ENCODE measurements around the gene ROBO1. TPM values are rescaled to one million over a fixed set of nuclear protein-coding genes. Genes with fewer than 3 reads are reported as not detected.
A peak's percentile ranks its signal among the peaks of the same experiment; 100 is the strongest.

The ROBO1 gene
- total and polyA plus RNA-seq, 2 experiments from 2014 or later = 18.8 to 31.9 TPM

GRCh38 chr3:78634316-78634715, 1133.5 kb downstream of the ROBO1 start:
- no peak overlapping the region for H3K4me2 ChIP-seq (ENCODE audit: unreplicated experiment)
- no peak for DNase-seq
- no peak overlapping the region for H2AFZ ChIP-seq
- H3K4me1 ChIP-seq (ENCODE audit: insufficient read depth) = no peaks in the 10 kb centered on the region
- no peaks in the 10 kb centered on the region for H4K20me1 ChIP-seq (ENCODE audit: insufficient read depth)
- in situ Hi-C loops (cut with MboI) = no loop called here
- no peak overlapping the region for H3K9ac ChIP-seq
- no peaks in the 10 kb centered on the region for H3K79me2 ChIP-seq (ENCODE audit: insufficient read depth)
- no peaks in the 10 kb centered on the region for H3K9me2 ChIP-seq (ENCODE audit: insufficient read depth)
- H3K27ac ChIP-seq = no peak overlapping the region
- H3K9me3 ChIP-seq (ENCODE audit: low read depth) = no peaks in the 10 kb centered on the region
- H3F3A ChIP-seq (ENCODE audit: insufficient read depth) = no peaks in the 10 kb centered on the region
- H3K27me3 ChIP-seq (replicated peaks; ENCODE audit: insufficient read depth) = no peaks in the 10 kb centered on the region
- peaks cover 10% of the 10 kb centered on the region; the same call in 1 of the 2 replicates for H3K36me3 ChIP-seq (ENCODE audit: low read depth)
- TF ChIP-seq EZH2phosphoT487 (IDR thresholded peaks at IDR 0.05; ENCODE audit: insufficient read depth, low read depth) = no peak
- TF ChIP-seq EZH2 (IDR thresholded peaks at IDR 0.05; ENCODE audit: insufficient read depth, poor library complexity, severe bottlenecking) = no peak
- no peak overlapping the region for H3K4me3 ChIP-seq
- WGBS, 2 experiments (ENCODE audit: low coverage in 1 of 2, low lambda C conversion rate in 2 of 2, missing lambda C conversion rate in 2 of 2) = 73 to 78% methylated on average over 3 of the region's 3 CpGs

DNA sequence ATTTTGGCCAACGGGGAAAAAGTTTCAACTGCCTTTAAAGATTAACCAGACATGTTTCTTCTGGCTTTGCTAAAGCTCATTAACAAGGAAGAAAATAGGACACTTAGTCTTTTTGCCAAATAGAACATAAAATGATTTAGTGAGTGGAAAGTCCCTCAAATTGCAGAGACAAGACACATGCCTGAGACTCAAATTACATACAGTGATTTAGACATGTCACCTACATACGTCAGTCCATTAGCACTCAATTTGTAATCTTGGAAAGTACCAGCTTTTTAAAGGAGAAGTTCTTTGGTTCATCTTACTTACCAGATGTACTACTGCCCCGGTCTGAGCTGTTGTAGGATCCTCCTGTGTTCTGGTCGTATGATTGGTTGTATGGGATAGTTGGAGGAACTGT, 1134.2 kb downstream of the ROBO1 start:
- no peak overlapping the region for H3K4me2 ChIP-seq (ENCODE audit: unreplicated experiment)
- no peaks in the 10 kb centered on the region for H3F3A ChIP-seq (ENCODE audit: insufficient read depth)
- peak; percentile 2 for DNase-seq
- H3K27ac ChIP-seq = no peak overlapping the region
- WGBS, 2 experiments (ENCODE audit: low coverage in 1 of 2, low lambda C conversion rate in 2 of 2, missing lambda C conversion rate in 2 of 2) = 45 to 47% methylated on average over 4 of the region's 4 CpGs
- in situ Hi-C loops (cut with MboI) = no loop called here
- no peaks in the 10 kb centered on the region for H3K9me2 ChIP-seq (ENCODE audit: insufficient read depth)
- H3K36me3 ChIP-seq (ENCODE audit: low read depth) = peaks cover 10% of the 10 kb centered on the region; the same call in 1 of the 2 replicates
- TF ChIP-seq EZH2 (IDR thresholded peaks at IDR 0.05; ENCODE audit: insufficient read depth, poor library complexity, severe bottlenecking) (no peak), EZH2phosphoT487 (IDR thresholded peaks at IDR 0.05; ENCODE audit: insufficient read depth, low read depth) (no peak)
- no peaks in the 10 kb centered on the region for H4K20me1 ChIP-seq (ENCODE audit: insufficient read depth)
- no peaks in the 10 kb centered on the region for H3K79me2 ChIP-seq (ENCODE audit: insufficient read depth)
- no peak overlapping the region for H3K4me3 ChIP-seq
- no peaks in the 10 kb centered on the region for H3K4me1 ChIP-seq (ENCODE audit: insufficient read depth)
- H3K27me3 ChIP-seq (replicated peaks; ENCODE audit: insufficient read depth) = no peaks in the 10 kb centered on the region
- no peak overlapping the region for H2AFZ ChIP-seq
- H3K9me3 ChIP-seq (ENCODE audit: low read depth) = no peaks in the 10 kb centered on the region
- H3K9ac ChIP-seq = no peak overlapping the region

GRCh38 chr3:78632925-78633553, 1134.8 kb downstream of the ROBO1 start:
- no peak overlapping the region for H3K9ac ChIP-seq
- no peak for TF ChIP-seq EZH2 (IDR thresholded peaks at IDR 0.05; ENCODE audit: insufficient read depth, poor library complexity, severe bottlenecking)
- TF ChIP-seq EZH2phosphoT487 (IDR thresholded peaks at IDR 0.05; ENCODE audit: insufficient read depth, low read depth) = no peak
- peaks cover 10% of the 10 kb centered on the region; the same call in 1 of the 2 replicates for H3K36me3 ChIP-seq (ENCODE audit: low read depth)
- no peaks in the 10 kb centered on the region for H3F3A ChIP-seq (ENCODE audit: insufficient read depth)
- H3K4me2 ChIP-seq (ENCODE audit: unreplicated experiment) = no peak overlapping the region
- H3K27ac ChIP-seq = no peak overlapping the region
- no peaks in the 10 kb centered on the region for H3K9me3 ChIP-seq (ENCODE audit: low read depth)
- H3K4me1 ChIP-seq (ENCODE audit: insufficient read depth) = no peaks in the 10 kb centered on the region
- no peaks in the 10 kb centered on the region for H3K9me2 ChIP-seq (ENCODE audit: insufficient read depth)
- DNase-seq = peak; percentile 3
- in situ Hi-C loops (cut with MboI) = no loop called here
- no peaks in the 10 kb centered on the region for H4K20me1 ChIP-seq (ENCODE audit: insufficient read depth)
- H3K27me3 ChIP-seq (replicated peaks; ENCODE audit: insufficient read depth) = no peaks in the 10 kb centered on the region
- 57 to 66% methylated on average over 6 of the region's 6 CpGs for WGBS, 2 experiments (ENCODE audit: low coverage in 1 of 2, low lambda C conversion rate in 2 of 2, missing lambda C conversion rate in 2 of 2)
- no peak overlapping the region for H3K4me3 ChIP-seq
- no peak overlapping the region for H2AFZ ChIP-seq
- H3K79me2 ChIP-seq (ENCODE audit: insufficient read depth) = no peaks in the 10 kb centered on the region

GRCh38 chr3:78629544-78629943, 1138.3 kb downstream of the ROBO1 start:
- no peaks in the 10 kb centered on the region for H3K79me2 ChIP-seq (ENCODE audit: insufficient read depth)
- H2AFZ ChIP-seq = no peak overlapping the region
- H3K27me3 ChIP-seq (replicated peaks; ENCODE audit: insufficient read depth) = no peaks in the 10 kb centered on the region
- WGBS, 2 experiments (ENCODE audit: low coverage in 1 of 2, low lambda C conversion rate in 2 of 2, missing lambda C conversion rate in 2 of 2) = 90 to 96% methylated on average over 6 of the region's 6 CpGs
- TF ChIP-seq EZH2phosphoT487 (IDR thresholded peaks at IDR 0.05; ENCODE audit: insufficient read depth, low read depth) (no peak), EZH2 (IDR thresholded peaks at IDR 0.05; ENCODE audit: insufficient read depth, poor library complexity, severe bottlenecking) (no peak)
- no peak for DNase-seq
- H3K9me3 ChIP-seq (ENCODE audit: low read depth) = no peaks in the 10 kb centered on the region
- H3K4me1 ChIP-seq (ENCODE audit: insufficient read depth) = no peaks in the 10 kb centered on the region
- no peaks in the 10 kb centered on the region for H3K9me2 ChIP-seq (ENCODE audit: insufficient read depth)
- in situ Hi-C loops (cut with MboI) = no loop called here
- no peak overlapping the region for H3K4me2 ChIP-seq (ENCODE audit: unreplicated experiment)
- H3K27ac ChIP-seq = no peak overlapping the region
- H3K36me3 ChIP-seq (ENCODE audit: low read depth) = peaks cover 19% of the 10 kb centered on the region; the same call in 1 of the 2 replicates
- H3K4me3 ChIP-seq = no peak overlapping the region
- no peaks in the 10 kb centered on the region for H4K20me1 ChIP-seq (ENCODE audit: insufficient read depth)
- H3K9ac ChIP-seq = no peak overlapping the region
- no peaks in the 10 kb centered on the region for H3F3A ChIP-seq (ENCODE audit: insufficient read depth)
